Measurements from ENCODE around the gene DIAPH2.

DIAPH2 gene

DNA sequence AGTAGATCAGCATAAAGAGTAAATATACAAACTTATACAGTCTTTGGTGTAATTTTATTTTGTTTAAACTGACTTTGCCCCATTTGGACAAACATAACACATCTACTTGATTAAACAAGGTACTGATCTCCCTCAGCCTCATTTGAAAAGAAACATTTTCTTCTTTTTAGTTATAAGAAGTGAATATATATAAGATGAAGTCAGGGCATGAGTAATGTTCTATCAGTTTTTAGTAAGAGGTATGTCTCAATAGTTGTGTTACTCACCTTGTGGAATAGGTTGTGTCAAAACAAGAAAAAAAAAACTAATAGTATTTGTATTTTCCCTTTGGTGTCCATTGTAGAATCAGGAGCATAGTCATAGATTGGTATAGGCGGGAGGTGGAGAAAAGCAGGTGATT is 526.4 kb downstream of the DIAPH2 start:
- no peak for DNase-seq

- no peak for DNase-seq
Observed at GRCh38 chrX:97215186-97215585, 530.5 kb downstream of the DIAPH2 start.

DNA sequence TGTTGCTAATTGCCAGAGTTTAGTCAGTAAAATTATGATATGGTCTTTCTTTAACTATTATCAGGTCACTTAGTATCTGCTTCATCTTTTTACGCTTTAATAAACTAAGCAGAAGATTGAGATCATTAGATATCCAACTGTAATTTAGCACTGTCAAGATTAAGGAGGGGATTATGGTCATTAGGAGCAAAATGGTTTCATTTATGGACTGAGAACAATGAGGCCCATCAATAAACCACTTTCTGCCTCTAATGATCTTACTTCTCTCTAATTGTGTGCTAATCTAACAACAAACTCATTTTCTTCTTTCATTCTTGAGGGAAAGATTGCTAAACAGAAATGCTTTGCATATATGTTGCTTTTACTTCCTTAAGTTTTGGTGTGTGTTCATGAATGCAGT is 539.5 kb downstream of the DIAPH2 start:
- DNase-seq, result no peak

DNA sequence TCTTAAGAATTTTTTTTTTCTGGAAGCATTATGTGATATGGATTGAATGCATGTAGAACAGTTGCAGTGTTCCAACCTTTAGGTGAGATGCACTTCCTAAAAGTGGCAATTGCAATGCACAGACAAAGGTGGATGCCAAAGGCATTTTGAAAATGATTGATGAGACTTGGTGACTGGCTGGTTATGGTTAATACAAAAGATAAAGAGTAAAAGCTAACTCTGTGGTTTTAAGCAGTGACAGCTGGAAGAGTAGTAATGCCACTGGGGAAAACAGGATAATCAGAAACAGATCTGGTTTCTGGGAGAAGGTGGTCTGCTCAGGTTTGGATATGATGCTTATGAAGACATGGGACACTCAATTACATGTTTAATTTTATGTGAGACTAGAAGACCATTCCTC is 544.7 kb downstream of the DIAPH2 start:
- DNase-seq, result no peak

DNA sequence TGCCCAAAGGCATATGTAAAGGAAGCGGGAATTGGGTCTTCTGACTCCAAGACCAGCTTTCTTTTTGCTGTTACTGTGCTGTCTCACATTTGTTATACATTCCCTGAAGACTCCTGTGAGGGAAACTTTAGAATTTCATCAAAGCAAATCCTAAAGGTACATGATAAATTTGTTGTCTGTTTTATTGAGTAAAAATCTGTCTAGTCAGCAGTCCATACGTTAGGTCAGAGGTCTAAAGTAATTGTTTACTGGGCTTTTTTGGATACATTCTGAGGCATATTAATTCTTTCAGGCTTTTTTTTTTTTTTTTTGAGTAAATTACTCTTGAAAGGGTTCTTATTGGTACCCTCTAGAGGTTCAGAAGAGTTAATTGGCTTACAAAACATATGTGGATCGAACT is 546.3 kb downstream of the DIAPH2 start:
- no peak for DNase-seq

DNA sequence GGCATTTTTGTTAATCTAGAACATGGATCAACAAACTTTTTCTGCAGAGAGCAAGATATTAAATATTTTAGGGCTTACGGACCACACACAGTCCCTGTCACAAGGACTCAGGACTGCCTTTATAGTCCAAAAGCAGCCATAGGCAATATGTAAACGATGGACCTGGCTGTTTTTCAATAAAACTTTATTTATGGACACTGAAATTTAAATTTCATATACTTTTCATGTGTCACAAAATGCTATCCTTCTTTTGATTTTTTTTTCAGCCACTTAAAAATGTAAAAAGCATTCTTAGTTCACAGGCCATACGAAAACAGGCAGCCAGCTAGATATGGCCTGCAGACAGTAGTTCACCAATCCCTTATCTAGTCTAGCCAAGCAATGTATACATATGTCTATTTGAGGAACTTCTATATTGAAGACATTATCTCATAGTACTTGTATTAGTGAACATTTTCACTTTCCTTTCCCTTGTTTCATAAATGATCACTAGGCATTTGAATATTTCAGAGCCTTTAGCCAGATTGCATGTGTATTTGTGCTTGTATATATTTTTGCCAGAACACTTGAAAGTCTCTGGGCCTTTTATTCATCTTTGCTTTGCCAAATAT is 549.9 kb downstream of the DIAPH2 start:
- peak; percentile 39 for DNase-seq

DNA sequence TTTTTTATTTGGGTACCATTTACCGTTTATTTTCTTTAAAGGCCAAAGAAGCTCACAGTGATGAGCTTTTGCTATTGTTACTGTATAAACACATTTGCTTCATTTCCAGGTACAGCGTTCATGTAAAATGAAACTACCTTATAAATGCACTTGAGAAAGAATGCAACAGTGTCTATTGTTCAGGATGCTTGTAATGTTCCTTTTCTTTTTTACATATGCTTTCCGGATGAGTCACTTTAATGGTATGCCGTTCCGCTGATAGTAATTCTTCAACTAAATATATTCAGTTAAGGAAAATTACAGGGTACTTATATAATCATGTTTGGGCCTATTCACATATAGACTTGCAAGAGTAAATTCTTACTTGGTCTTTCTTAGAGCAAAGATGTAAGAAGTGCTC is 554.0 kb downstream of the DIAPH2 start:
- DNase-seq, result no peak

DNA sequence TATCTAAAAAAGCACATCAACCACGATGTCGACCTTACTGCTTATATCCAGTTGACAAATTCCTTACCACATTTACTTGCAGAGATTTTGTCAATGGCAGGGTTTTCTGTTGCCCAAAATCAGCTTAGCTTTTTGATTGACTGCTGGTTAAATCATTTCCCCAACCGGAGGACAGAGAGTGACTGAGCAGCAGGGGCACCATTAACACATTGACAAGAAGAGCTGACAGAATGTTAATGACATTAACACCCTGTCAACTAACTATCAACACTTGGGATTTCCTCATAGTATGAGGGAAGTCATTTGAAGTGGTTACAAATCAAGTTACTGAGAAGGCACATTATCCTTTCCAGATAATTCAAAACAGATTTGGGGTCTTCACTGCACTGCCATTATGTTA is 567.5 kb downstream of the DIAPH2 start:
- DNase-seq, result no peak

GRCh38 chrX:97260679-97261078 is 576.0 kb downstream of the DIAPH2 start:
- DNase-seq, result no peak

GRCh38 chrX:97266406-97267121 is 581.9 kb downstream of the DIAPH2 start:
- no peak for DNase-seq

GRCh38 chrX:97267396-97268181 is 582.9 kb downstream of the DIAPH2 start:
- DNase-seq, result no peak

GRCh38 chrX:97268182-97268680 is 583.6 kb downstream of the DIAPH2 start:
- DNase-seq, result no peak

DNA sequence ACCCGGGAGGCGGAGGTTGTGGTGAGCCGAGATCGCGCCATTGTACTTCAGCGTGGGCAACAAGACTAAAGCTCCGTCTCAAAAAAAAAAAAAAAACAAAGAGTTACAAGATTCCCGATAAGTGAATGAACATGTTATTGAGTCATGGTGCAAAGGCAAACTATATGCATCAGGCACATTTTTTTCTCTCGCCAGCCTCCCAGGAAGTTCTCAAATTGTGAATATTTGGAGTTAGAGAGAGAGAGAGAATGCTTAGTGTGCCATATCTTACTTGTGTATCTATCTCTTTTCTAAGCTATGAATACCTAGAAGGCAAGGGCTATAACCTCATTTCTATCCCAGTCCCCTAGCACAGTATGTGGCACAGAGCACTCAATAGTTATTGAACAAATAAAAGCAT is 599.9 kb downstream of the DIAPH2 start:
- no peak for DNase-seq

- DNase-seq, result no peak
Observed at GRCh38 chrX:97290199-97290598, 605.6 kb downstream of the DIAPH2 start.

GRCh38 chrX:97294041-97294440 is 609.4 kb downstream of the DIAPH2 start:
- DNase-seq, result no peak

DNA sequence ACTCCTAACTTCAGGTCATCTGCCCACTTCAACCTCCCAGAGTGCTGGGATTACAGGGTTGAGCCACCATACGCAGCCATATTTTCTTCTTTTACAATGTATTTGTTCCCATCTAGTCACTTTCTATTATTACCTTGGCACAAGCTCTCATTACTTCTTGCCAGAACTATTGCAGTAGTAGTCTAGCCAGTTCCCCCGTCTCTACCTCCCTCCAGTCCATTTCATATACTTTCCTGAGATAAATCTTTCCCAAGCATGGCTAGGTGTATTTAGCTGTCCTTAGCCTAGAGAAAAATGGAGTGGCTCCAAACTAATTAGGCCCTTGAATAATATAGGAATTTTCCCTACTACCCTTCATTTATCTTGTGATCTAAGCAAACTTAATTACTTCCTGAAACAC is 611.3 kb downstream of the DIAPH2 start:
- DNase-seq, result no peak

GRCh38 chrX:97306771-97307470 is 622.3 kb downstream of the DIAPH2 start:
- DNase-seq, result no peak

DNA sequence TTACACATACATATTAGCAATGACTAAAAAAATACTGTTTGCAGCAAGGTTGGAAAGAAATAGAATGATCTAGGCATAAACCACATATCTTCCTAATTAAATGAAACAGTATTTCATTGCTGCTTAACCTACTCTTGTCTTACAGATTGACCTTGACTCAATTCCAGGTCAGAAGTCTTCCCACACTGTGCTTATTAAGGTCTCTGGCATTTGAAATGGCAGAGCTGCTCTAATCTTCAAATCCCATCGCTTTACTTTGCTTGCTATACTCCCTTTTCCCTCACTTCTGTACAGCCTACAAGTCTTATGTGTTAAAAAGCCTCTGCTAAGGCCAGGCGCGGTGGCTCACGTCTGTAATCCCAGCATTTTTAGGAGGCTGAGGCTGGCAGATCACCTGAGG is 623.5 kb downstream of the DIAPH2 start:
- DNase-seq, result no peak

DNA sequence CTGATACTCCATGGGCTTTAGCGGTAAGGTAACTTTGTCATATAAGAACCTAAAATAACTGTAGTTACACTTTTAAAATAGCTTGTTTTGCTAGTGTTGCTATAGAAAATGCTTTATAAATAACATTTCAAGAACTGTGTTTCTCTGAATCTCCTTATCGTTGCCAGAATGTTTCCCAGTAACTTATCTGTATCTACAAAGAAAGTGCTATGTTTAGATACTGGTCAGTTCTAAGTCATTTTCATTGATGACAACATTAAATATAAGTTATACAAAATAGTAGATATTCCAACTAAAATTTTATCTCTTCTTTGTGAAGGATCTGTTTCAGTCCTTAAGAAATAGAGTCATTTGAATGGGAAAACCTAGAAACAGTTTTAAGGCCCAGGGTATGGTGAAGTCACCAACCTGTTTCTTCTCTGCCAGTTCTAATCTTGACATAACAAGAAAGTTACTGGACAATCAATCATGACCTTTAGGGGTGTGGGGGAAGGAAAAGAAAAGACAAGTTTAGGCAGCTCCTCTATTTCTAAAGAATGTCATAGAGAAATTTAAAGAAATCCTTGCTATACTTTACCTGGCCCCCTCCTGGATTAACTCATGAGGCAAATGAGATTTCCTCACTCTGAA is 625.0 kb downstream of the DIAPH2 start:
- DNase-seq, result peak; percentile 22

DNA sequence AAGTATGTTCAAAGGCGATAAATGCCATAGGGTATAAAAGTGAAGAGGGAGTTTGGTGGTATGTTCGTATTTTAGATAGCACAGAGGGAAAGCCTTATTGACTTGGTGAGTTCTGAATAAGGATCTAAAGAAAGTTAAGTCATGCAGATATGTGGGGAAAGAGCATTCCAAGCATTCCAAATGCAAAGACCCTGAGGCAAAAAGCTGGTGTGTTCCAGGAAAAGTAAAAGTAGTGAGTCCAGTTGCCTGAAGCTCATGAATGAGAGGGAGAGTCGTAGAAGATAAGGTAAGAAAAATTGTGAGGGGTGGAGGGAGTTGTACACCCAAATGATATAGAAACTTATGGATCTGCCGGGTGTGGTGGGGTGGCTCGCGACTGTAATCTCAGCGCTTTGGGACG is 625.7 kb downstream of the DIAPH2 start:
- no peak for DNase-seq

DNA sequence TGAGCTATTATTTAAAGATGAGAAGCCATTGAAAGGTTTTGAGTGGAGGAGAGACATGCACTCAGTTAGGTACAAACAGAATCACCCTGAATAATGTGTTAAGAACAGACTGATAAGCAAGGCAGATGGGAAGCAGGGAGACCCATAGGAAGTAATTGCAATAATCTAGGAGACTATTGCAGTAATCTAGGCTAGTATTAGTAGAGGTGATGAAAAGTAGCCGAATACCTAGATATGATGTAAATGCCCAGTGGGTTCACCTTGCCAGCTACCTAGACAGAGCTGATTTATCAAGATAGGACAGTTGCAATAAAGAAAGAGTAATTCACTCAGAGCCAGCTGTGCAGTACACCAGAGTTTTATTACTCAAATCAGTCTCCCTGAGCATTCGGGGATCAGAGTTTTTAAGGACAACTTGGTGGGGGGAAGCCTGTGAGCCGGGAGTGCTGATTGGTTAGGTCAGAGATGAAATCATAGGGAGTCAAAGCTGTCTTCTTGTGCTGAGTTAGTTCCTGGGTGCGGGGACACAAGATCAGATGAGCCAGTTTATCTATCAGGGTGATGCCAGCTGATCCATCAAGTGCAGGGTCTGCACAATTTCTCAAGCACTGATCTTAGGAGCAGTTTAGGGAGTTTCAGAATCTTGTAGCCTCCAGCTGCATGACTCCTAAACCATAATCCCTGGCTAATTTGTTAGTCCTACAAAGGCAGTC is 626.6 kb downstream of the DIAPH2 start:
- no peak for DNase-seq

GRCh38 chrX:97314345-97314744 is 629.7 kb downstream of the DIAPH2 start:
- no peak for DNase-seq

Measured in hematopoietic multipotent progenitor cell treated with erythropoietin and hydrocortisone succinate and interleukin-3 and kit ligand, for 6 days (in vitro differentiated cells).